Urinary bladder (tissue), 4 donors: Measurements from ENCODE around the gene PNMA3. TPM values are rescaled to one million over a fixed set of nuclear protein-coding genes. Genes with fewer than 3 reads are reported as not detected.
"Not testable (repeated sequence)": the region's sequence is repeated elsewhere in the genome, so short reads cannot be mapped to it uniquely, and the experiment has no call there.

ENCODE experiments used
- DNase-seq: peaks from one replicate; pipeline ENCODE4 v3.0.0-alpha.2; 2015; ENCODE audit errors: extremely low spot score
- H3K27ac ChIP-seq: one replicate; pipeline ENCODE4 v1.5.1; 2013; ENCODE audit warnings: low read depth, mild to moderate bottlenecking, moderate library complexity
- H3K36me3 ChIP-seq: one replicate; pipeline ENCODE4 v1.6.1; 2013; ENCODE audit warnings: mild to moderate bottlenecking, moderate library complexity; ENCODE audit not compliant: insufficient read depth
- H3K4me1 ChIP-seq: one replicate; pipeline ENCODE4 v1.6.1; 2013; ENCODE audit warnings: mild to moderate bottlenecking, moderate library complexity; ENCODE audit not compliant: insufficient read depth
- H3K4me3 ChIP-seq: one replicate; pipeline ENCODE4 v1.5.1; 2013; ENCODE audit warnings: low read depth, low read length
- WGBS: extraction: QIAGEN DNeasy Blood & Tissue Kit; methylation state at CpG from one replicate; pipeline ENCODE4 v1.1.7; 2013; 5-methylcytosine and 5-hydroxymethylcytosine counted together
- polyA plus RNA-seq: library from polyadenylated mRNA; stranded (reverse); fragments of 200-250 nt; gene quantifications from one replicate; pipeline ENCODE4 v1.2.3, GENCODE V29; 2013
- total RNA-seq: library from RNA; depleted of rRNA; stranded (reverse); fragments of >200 nt; gene quantifications from one replicate; pipeline ENCODE4 v1.2.3, GENCODE V29; 2014
- donor health status: healthy with polysubstance abuse.
- donor health status: healthy.

The PNMA3 gene
- total RNA-seq, result 0.42 TPM
- 0.08 TPM for polyA plus RNA-seq

- no peak for DNase-seq
- Histone ChIP-seq H3K4me1 (no peaks in the 10 kb centered on the region), H3K27ac (no peak within 1 kb of the TSS), H3K36me3 (no peaks in the 10 kb centered on the region), H3K4me3 (peak within 1 kb of the TSS; percentile 22)
- WGBS, result 8% methylated on average over 66 of the region's 80 CpGs
Observed at GRCh38 chrX:153055871-153056749, at the start of gene PNMA3. Gene PNMA3 (plus strand): TSS chrX:153056470. CDS start chrX:153057056, 586 bp downstream.

- not testable (repeated sequence) for H3K36me3 ChIP-seq, H3K4me3 ChIP-seq, H3K4me1 ChIP-seq, H3K27ac ChIP-seq, DNase-seq
- WGBS, result 46% methylated on average over 2 of the region's 2 CpGs
Observed at GRCh38 chrX:153017174-153017573, 39.1 kb upstream of the PNMA3 start.

GRCh38 chrX:153019166-153019565 lies 37.1 kb upstream of the PNMA3 start:
- H3K27ac ChIP-seq, result no peak overlapping the region
- H3K4me3 ChIP-seq, result no peak overlapping the region
- WGBS, result 54% methylated on average over 3 of the region's 3 CpGs
- no peaks in the 10 kb centered on the region for H3K4me1 ChIP-seq
- H3K36me3 ChIP-seq, result no peaks in the 10 kb centered on the region
- DNase-seq, result no peak

- 89% methylated on average over 2 of the region's 2 CpGs for WGBS
- not testable (repeated sequence) for H3K36me3 ChIP-seq, H3K27ac ChIP-seq, H3K4me1 ChIP-seq, H3K4me3 ChIP-seq, DNase-seq
Observed at GRCh38 chrX:153026501-153026900, 29.8 kb upstream of the PNMA3 start.

GRCh38 chrX:153028487-153028886 lies 27.8 kb upstream of the PNMA3 start:
- not testable (repeated sequence) for DNase-seq, H3K4me1 ChIP-seq, H3K27ac ChIP-seq, H3K36me3 ChIP-seq, H3K4me3 ChIP-seq
- WGBS, result 51% methylated on average over 8 of the region's 11 CpGs

- H3K4me3 ChIP-seq, result no peak overlapping the region
- DNase-seq, result no peak
- H3K36me3 ChIP-seq, result no peaks in the 10 kb centered on the region
- no peaks in the 10 kb centered on the region for H3K4me1 ChIP-seq
- no peak overlapping the region for H3K27ac ChIP-seq
- 81% methylated on average over 2 of the region's 2 CpGs for WGBS
Observed at GRCh38 chrX:153029162-153029561, 27.1 kb upstream of the PNMA3 start.

GRCh38 chrX:153029875-153030274 lies 26.4 kb upstream of the PNMA3 start:
- Histone ChIP-seq H3K36me3 (no peaks in the 10 kb centered on the region), H3K27ac (no peak overlapping the region), H3K4me1 (no peaks in the 10 kb centered on the region), H3K4me3 (no peak overlapping the region)
- 83% methylated on average over 11 of the region's 11 CpGs for WGBS
- no peak for DNase-seq

- H3K27ac ChIP-seq, result no peak overlapping the region
- no peak overlapping the region for H3K4me3 ChIP-seq
- 92% methylated on average over 12 of the region's 12 CpGs for WGBS
- H3K36me3 ChIP-seq, result no peaks in the 10 kb centered on the region
- no peaks in the 10 kb centered on the region for H3K4me1 ChIP-seq
- no peak for DNase-seq
Observed at GRCh38 chrX:153030801-153031200, 25.5 kb upstream of the PNMA3 start.

GRCh38 chrX:153032397-153033118 lies 23.7 kb upstream of the PNMA3 start:
- DNase-seq, result no peak
- no peaks in the 10 kb centered on the region for H3K4me1 ChIP-seq
- H3K4me3 ChIP-seq, result peak overlapping the region; percentile 20
- H3K27ac ChIP-seq, result no peak overlapping the region
- no peaks in the 10 kb centered on the region for H3K36me3 ChIP-seq
- WGBS, result 21% methylated on average over 64 of the region's 64 CpGs

- Histone ChIP-seq H3K4me3 (no peak overlapping the region), H3K27ac (no peak overlapping the region), H3K4me1 (no peaks in the 10 kb centered on the region), H3K36me3 (no peaks in the 10 kb centered on the region)
- WGBS, result 98% methylated on average over 2 of the region's 2 CpGs
- no peak for DNase-seq
Observed at GRCh38 chrX:153049093-153049492, 7.2 kb upstream of the PNMA3 start.

- Histone ChIP-seq H3K4me1 (no peaks in the 10 kb centered on the region), H3K36me3 (no peaks in the 10 kb centered on the region), H3K27ac (no peak overlapping the region), H3K4me3 (no peak overlapping the region)
- DNase-seq, result no peak
- 75% methylated on average over 1 of the region's 1 CpG for WGBS
Observed at GRCh38 chrX:153052534-153052933, 3.7 kb upstream of the PNMA3 start.

- no peak overlapping the region for H3K27ac ChIP-seq
- H3K4me3 ChIP-seq, result no peak overlapping the region
- no peak for DNase-seq
- 47% methylated on average over 11 of the region's 11 CpGs for WGBS
- no peaks in the 10 kb centered on the region for H3K36me3 ChIP-seq
- no peaks in the 10 kb centered on the region for H3K4me1 ChIP-seq
Observed at GRCh38 chrX:153057281-153057680, 1.0 kb downstream of the PNMA3 start.

- WGBS, result 94% methylated on average over 18 of the region's 18 CpGs
- Histone ChIP-seq H3K36me3 (no peaks in the 10 kb centered on the region), H3K4me1 (no peaks in the 10 kb centered on the region), H3K4me3 (no peak overlapping the region), H3K27ac (no peak overlapping the region)
- DNase-seq, result no peak
Observed at GRCh38 chrX:153059191-153060094, 3.2 kb downstream of the PNMA3 start.
